Smooth muscle cell (in vitro differentiated cells): Measurements from ENCODE around the gene MYO10. TPM values are rescaled to one million over a fixed set of nuclear protein-coding genes. Genes with fewer than 3 reads are reported as not detected.
A peak's percentile ranks its signal among the peaks of the same experiment; 100 is the strongest.

Experiments
- DNase-seq: peaks from one replicate; lab custom pipeline; 2025; ENCODE audit not compliant: unreplicated experiment; lab: John Stamatoyannopoulos, UW
- H2AFZ ChIP-seq: fragments of 200-600 bp; sonication (generic); 2 replicates; pipeline ENCODE4 v1.6.0; 2016; ENCODE audit warnings: antibody characterized with exemption, low read depth, mild to moderate bottlenecking
- H3F3A ChIP-seq: fragments of 200-600 bp; sonication (generic); 2 replicates; pipeline ENCODE4 v1.6.0; 2017; ENCODE audit warnings: antibody characterized with exemption, low read depth
- H3K27ac ChIP-seq: fragments of 200-600 bp; sonication (generic); 2 replicates; pipeline ENCODE4 v1.5.1; 2016; ENCODE audit warnings: low read depth, mild to moderate bottlenecking
- H3K27me3 ChIP-seq: fragments of 200-600 bp; sonication (generic); 2 replicates; pipeline ENCODE4 v1.6.1; 2016; ENCODE audit warnings: low read depth, mild to moderate bottlenecking
- H3K36me3 ChIP-seq: fragments of 200-600 bp; sonication (generic); 2 replicates; pipeline ENCODE4 v1.5.1; 2016; ENCODE audit warnings: low read depth
- H3K4me1 ChIP-seq: fragments of 200-600 bp; sonication (generic); 2 replicates; pipeline ENCODE4 v1.5.1; 2016; ENCODE audit warnings: low read depth
- H3K4me2 ChIP-seq: fragments of 200-600 bp; sonication (generic); 2 replicates; pipeline ENCODE4 v1.6.0; 2016; ENCODE audit warnings: mild to moderate bottlenecking
- H3K4me3 ChIP-seq: fragments of 200-600 bp; sonication (generic); 2 replicates; pipeline ENCODE4 v1.5.1; 2016; ENCODE audit warnings: mild to moderate bottlenecking
- H3K79me2 ChIP-seq: fragments of 200-600 bp; sonication (generic); 2 replicates; pipeline ENCODE4 v1.6.0; 2016; ENCODE audit warnings: low read depth, mild to moderate bottlenecking
- H3K9ac ChIP-seq: fragments of 200-600 bp; sonication (generic); 2 replicates; pipeline ENCODE4 v1.6.0; 2016; ENCODE audit warnings: low read depth
- H3K9me3 ChIP-seq: fragments of 200-600 bp; sonication (generic); replicated peaks from 2 replicates; pipeline ENCODE4 v1.5.1; 2016; ENCODE audit warnings: low read depth
- H4K20me1 ChIP-seq: fragments of 200-600 bp; sonication (generic); 2 replicates; pipeline ENCODE4 v1.6.0; 2016; ENCODE audit warnings: low read depth
- CTCF ChIP-seq: fragments of 200-600 bp; sonication (generic); IDR thresholded peaks from 2 replicates; pipeline ENCODE4 v1.5.1; 2017; ENCODE audit warnings: borderline replicate concordance, mild to moderate bottlenecking, antibody characterized with exemption; ENCODE audit not compliant: insufficient read depth, poor library complexity, severe bottlenecking
- WGBS: methylation state at CpG from one replicate; pipeline ENCODE4 v1.1.7; 2016; ENCODE audit warnings: low lambda C conversion rate; 5-methylcytosine and 5-hydroxymethylcytosine counted together
- polyA plus RNA-seq: library from polyadenylated mRNA; unstranded; fragments of >200 nt; fragmentation: Nextera tagmentation; extraction: Ambion mirVana; gene quantifications from 2 replicates; pipeline ENCODE4 v1.2.1, GENCODE V29; 2016
- total RNA-seq: library from RNA; depleted of rRNA; stranded (reverse); fragments of >200 nt; gene quantifications from 2 replicates; pipeline ENCODE4 v1.2.3, GENCODE V29; 2014

Gene MYO10
- total and polyA plus RNA-seq, 2 experiments from 2014 or later: 76.4 to 96.8 TPM

DNA sequence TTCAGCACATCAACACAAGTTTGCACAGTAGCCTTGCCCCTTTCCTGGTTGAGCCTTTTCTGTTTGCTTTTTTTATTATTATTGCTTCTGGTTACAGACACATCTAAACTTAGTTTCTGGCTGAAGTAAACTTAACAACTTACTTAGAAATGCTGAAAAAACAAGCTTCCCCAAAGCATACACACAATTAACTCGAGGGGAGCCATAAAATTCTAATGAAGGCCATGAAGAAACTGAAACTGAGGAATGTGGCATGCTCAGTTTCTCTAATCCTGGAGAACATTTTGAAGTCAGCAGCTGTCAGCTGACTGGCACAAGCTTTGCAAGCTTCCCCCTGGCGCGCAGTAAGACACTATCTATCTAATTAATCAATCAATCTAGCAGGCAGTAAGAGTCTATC is 3.7 kb downstream of the MYO10 start:
- Histone ChIP-seq H3K9ac (no peak overlapping the region), H3K27ac (peak overlapping the region; percentile 10), H3K4me1 (peaks cover 31% of the 10 kb centered on the region), H3K79me2 (peaks cover 85% of the 10 kb centered on the region), H2AFZ (no peak overlapping the region), H4K20me1 (peaks cover 86% of the 10 kb centered on the region), H3K36me3 (no peaks in the 10 kb centered on the region), H3K4me3 (peak overlapping the region; percentile 98), H3F3A (peaks cover 4% of the 10 kb centered on the region), H3K27me3 (no peaks in the 10 kb centered on the region), H3K9me3 (no peaks in the 10 kb centered on the region), H3K4me2 (peak overlapping the region; percentile 84)
- TF ChIP-seq CTCF: no peak
- WGBS: 28% methylated on average over 3 of the region's 3 CpGs
- no peak for DNase-seq

- Histone ChIP-seq H2AFZ (no peak overlapping the region), H3K79me2 (peaks cover 93% of the 10 kb centered on the region), H3K36me3 (no peaks in the 10 kb centered on the region), H3F3A (peaks cover 4% of the 10 kb centered on the region), H3K9me3 (no peaks in the 10 kb centered on the region), H3K4me2 (peak overlapping the region; percentile 84), H3K27me3 (no peaks in the 10 kb centered on the region), H3K4me3 (peak overlapping the region; percentile 98), H3K4me1 (peaks cover 27% of the 10 kb centered on the region), H3K9ac (no peak overlapping the region), H3K27ac (peak overlapping the region; percentile 10), H4K20me1 (peaks cover 94% of the 10 kb centered on the region)
- DNase-seq: no peak
- WGBS: 56% methylated on average over 5 of the region's 5 CpGs
- TF ChIP-seq CTCF: no peak
Observed at GRCh38 chr5:16931334-16932110, 4.6 kb downstream of the MYO10 start.

- Histone ChIP-seq H3K4me2 (peak overlapping the region; percentile 84), H3K4me3 (no peak overlapping the region), H3K36me3 (no peaks in the 10 kb centered on the region), H3F3A (peaks cover 4% of the 10 kb centered on the region), H3K9ac (no peak overlapping the region), H4K20me1 (peaks cover 100% of the 10 kb centered on the region), H3K27ac (peak overlapping the region; percentile 26), H2AFZ (no peak overlapping the region), H3K4me1 (peaks cover 27% of the 10 kb centered on the region), H3K9me3 (no peaks in the 10 kb centered on the region), H3K79me2 (peaks cover 99% of the 10 kb centered on the region), H3K27me3 (no peaks in the 10 kb centered on the region)
- 31% methylated on average over 8 of the region's 8 CpGs for WGBS
- no peak for TF ChIP-seq CTCF
- DNase-seq: no peak
Observed at GRCh38 chr5:16930496-16930895, 5.6 kb downstream of the MYO10 start.

GRCh38 chr5:16929831-16930230 is 6.3 kb downstream of the MYO10 start:
- Histone ChIP-seq H3K27me3 (no peaks in the 10 kb centered on the region), H3F3A (peaks cover 4% of the 10 kb centered on the region), H3K9ac (no peak overlapping the region), H4K20me1 (peaks cover 100% of the 10 kb centered on the region), H3K79me2 (peaks cover 99% of the 10 kb centered on the region), H3K4me3 (no peak overlapping the region), H3K27ac (peak overlapping the region; percentile 19), H3K36me3 (no peaks in the 10 kb centered on the region), H3K4me1 (peaks cover 27% of the 10 kb centered on the region), H3K9me3 (no peaks in the 10 kb centered on the region), H3K4me2 (peak overlapping the region; percentile 84), H2AFZ (no peak overlapping the region)
- TF ChIP-seq CTCF: no peak
- WGBS: 89% methylated on average over 3 of the region's 3 CpGs
- DNase-seq: no peak
